ENCODE results near the gene ZDHHC19.

DNA sequence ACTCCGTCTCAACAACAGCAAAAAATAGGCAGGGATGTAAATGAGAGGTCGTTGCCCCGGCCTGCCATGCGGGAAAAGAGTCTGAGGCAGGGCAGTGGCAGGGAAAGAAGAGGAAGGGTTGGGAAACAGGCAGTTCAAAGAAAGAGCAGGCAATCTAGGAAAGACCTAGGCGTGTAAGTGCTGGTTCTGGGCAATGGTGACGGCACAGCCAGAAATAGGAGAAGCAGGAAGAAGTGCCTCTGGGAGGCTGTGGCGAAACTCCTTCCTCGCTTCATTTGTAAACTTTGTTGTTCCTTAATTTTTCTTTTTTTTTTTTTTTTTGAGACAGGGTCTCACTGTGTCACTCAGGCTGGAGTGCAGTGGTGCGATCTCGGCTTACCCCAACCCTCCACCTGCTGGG, 9.4 kb upstream of the ZDHHC19 start:
- no peak for TF ChIP-seq POLR2A (IDR thresholded peaks at IDR 0.05)
- TF ChIP-seq, protein P1, sequence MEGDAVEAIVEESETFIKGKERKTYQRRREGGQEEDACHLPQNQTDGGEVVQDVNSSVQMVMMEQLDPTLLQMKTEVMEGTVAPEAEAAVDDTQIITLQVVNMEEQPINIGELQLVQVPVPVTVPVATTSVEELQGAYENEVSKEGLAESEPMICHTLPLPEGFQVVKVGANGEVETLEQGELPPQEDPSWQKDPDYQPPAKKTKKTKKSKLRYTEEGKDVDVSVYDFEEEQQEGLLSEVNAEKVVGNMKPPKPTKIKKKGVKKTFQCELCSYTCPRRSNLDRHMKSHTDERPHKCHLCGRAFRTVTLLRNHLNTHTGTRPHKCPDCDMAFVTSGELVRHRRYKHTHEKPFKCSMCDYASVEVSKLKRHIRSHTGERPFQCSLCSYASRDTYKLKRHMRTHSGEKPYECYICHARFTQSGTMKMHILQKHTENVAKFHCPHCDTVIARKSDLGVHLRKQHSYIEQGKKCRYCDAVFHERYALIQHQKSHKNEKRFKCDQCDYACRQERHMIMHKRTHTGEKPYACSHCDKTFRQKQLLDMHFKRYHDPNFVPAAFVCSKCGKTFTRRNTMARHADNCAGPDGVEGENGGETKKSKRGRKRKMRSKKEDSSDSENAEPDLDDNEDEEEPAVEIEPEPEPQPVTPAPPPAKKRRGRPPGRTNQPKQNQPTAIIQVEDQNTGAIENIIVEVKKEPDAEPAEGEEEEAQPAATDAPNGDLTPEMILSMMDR (IDR thresholded peaks at IDR 0.05): no peak
